GM12892 (cell line): ENCODE data around the gene VSIG10L.

Source experiments
- POLR2A ChIP-seq: IDR thresholded peaks from 2 replicates; pipeline ENCODE4 v1.6.1; 2011; ENCODE audit warnings: low read depth, low read length, control low read depth
- POLR2AphosphoS5 ChIP-seq: IDR thresholded peaks from 2 replicates; pipeline ENCODE4 v1.6.1; 2011; ENCODE audit warnings: low read depth, low read length, control low read depth
- TAF1 ChIP-seq: IDR thresholded peaks from 2 replicates; pipeline ENCODE4 v1.6.1; 2011; ENCODE audit warnings: low read depth, mild to moderate bottlenecking, control low read depth, low read length, borderline replicate concordance

DNA sequence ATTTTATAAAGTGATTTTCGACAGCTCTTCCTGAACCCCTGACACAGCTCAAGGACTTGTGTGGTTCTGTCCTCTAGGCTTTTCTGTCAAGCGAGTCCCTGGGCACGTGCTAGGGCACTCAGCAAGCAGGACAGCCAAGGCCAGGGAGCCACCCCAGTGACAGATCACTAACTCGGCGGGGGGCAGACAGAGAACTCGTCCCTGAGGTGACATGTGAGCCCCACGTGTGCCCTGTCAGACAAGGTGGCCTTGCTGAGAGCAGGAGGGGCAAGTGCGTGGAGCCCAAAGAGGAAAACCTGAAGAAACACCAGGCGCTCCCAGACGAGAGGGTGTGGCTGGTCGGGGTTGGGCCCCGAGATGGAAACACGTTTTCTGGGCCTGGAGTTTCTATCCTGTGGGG is 19.3 kb upstream of the VSIG10L start:
- no peak for TF ChIP-seq POLR2AphosphoS5
- no peak for TF ChIP-seq POLR2A
- TF ChIP-seq TAF1: no peak
